Astrocyte of the hippocampus (primary cell): ENCODE measurements around the gene AP1AR.
"Not testable (repeated sequence)": the region's sequence is repeated elsewhere in the genome, so short reads cannot be mapped to it uniquely, and the experiment has no call there.

Experiments
- DNase-seq: peaks from one replicate; pipeline ENCODE4 v3.0.0; 2011; ENCODE audit warnings: low read depth, low spot score

AP1AR gene

GRCh38 chr4:112231779-112232713, at the start of gene AP1AR:
AP1AR (plus strand) TSS chr4:112231787; CDS start chr4:112232092, 305 bp downstream.
- DNase-seq = peak; percentile 92

- DNase-seq = no peak
These were observed 49.0 kb upstream of the AP1AR start for GRCh38 chr4:112182604-112183003.

DNA sequence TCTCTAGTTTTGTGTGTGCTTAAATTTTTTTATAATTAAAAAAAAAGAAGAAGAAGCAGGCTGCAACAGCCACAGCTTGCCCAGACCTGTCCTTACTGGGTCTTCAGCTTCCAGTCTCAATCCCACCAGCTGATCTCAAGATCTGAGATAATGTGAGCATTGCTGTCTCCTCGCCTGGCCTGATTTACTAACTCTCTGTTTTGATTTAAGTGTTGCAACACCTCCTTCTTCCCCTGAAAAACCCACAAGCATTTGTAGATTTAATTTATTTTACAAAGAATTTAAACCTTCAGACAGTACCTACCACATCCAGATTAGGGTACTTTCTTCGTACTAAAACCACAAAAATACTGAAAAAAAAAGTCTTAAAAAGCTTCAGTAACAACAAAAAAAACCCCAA, 48.3 kb upstream of the AP1AR start:
- DNase-seq = peak; percentile 24

DNA sequence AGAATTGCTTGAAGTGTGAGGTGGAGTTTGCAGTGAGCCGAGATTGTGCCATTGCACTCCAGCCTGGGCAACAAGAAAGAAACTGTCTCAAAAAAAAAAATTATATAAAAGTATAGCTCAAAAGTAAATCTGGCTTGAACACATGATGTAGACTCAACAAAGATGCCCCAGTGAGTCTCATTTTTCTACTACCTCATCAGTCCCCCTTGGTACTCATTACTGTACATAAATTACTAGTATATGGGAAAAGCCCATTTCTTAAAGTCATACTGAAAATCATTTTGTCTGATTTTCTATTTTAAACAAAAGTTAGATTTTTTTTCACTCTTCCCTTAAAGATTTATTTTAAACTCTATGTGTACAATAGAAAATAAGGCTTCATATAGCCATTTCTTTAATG, 47.1 kb upstream of the AP1AR start:
- DNase-seq = no peak

DNA sequence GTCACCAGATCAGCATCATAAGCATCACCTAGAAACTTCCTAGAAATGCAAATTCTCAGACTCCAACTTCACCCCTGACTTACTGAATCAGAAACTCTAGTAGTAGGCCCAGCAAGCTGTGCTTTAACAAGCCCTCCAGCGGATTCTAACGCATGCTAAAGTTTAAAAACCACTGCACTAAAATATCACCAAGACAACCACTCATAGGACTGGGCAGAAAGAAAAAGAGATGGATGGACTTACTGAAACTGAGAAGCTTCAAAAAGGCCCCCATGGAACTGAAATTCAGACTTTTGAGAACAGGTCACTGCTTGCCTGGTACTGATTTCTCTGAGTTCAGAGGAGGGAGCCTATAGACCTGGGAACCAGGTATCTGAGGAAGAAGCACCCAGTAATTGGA, 46.3 kb upstream of the AP1AR start:
- no peak for DNase-seq

- DNase-seq = no peak
These were observed 45.6 kb upstream of the AP1AR start for GRCh38 chr4:112185740-112186670.

- no peak for DNase-seq
These were observed 41.8 kb upstream of the AP1AR start for GRCh38 chr4:112189754-112190153.

DNA sequence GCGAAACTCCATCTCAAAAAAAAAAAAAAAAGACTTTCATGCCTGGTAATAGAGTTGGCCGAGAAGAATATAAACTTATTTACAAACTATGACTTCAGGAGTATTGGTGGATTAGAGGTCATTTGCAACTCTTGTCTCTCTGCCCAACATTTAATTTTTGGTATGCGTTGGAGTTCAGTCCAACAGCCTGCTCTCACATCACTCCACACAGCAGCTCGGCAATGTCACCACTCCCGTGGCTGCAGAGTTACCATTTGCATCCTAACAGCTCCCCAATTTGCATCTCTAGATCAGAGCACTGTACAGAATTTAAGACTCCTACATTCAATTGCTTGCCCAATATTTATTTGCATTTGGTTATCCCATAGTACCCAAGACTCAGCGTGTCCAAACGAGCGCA, 40.9 kb upstream of the AP1AR start:
- no peak for DNase-seq

DNA sequence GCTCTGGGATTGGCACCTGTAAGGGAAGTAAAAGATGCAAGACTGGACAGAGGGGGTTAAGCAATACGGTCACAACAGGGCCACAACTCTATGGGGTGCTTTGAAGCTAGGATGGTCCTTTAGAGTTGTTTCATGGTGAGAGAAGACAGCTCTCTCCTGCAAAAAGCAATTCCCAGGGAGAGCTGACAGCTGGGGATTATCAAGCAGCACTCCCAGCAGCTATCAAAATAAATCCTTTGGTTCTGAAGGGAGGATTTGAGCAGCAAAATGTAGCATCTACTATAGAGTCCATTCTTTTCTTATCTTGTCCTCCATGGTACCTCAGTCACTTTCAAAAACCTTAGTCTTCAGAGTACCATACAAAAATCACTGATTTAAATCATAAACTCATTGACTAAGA, 35.1 kb upstream of the AP1AR start:
- DNase-seq = no peak

DNA sequence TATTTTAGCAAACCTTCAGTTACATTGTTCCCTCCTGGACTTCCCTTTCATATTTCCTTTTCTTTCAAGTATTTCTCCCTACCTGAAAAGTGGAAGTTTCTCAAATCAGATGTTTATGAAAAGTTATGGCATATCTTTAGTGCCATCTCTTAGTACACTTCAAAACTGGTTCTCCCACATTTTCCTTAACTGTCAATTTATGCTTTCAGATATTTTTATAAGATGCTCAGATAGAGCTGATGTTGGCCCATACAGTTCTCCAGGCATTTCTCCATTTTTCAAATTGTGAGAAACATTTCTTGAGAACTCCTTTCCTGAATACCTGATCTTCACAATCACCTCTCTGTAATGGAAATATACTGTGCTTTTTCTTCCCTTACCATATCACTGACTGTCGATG, 32.5 kb upstream of the AP1AR start:
- no peak for DNase-seq

DNA sequence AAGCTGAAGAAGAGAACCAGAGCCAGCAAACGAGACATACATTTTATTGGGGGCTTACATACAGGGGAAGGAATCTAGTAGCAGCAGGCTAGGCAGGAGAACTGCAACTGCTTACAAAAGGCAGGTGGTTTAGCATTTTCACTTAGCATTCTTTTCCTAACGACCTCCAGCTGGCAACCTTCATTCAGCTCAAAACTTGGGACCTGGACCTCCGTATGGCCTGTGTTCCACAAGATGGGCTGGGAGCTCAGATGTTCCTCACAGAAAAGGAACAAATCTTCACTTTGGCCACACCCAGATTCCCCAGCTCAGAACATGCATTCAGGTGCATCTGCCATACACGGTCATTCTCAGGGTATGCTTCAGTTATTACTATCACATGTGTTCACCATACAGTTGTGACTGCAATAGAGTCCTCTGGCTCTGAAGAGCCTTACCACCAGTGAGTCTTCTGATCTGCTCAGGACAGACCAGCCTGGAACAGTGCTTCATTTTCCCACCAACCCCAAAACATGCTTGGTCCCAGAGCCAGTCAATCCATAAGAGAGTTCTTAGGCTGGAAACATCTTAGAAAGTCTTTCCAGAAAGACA, 29.6 kb upstream of the AP1AR start:
- no peak for DNase-seq

DNA sequence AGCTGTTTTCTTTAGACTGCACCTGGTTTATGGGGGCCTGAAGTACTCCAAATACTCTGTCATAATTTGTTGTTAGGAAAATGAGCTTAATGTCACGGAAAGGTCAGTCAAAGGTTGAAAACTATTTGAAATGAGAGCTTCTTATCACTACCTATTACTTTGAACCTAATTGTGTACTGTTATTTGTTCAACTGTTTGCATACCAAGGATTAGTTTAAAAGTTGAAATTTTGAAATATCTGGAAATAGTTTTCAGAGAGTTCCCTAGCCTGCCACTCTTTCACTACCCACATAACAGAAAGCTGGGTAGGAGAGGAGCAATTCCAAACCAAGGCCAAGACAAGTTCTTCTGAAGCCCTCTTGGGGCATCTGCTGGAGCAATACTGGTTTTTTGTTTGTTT, 28.0 kb upstream of the AP1AR start:
- no peak for DNase-seq

DNA sequence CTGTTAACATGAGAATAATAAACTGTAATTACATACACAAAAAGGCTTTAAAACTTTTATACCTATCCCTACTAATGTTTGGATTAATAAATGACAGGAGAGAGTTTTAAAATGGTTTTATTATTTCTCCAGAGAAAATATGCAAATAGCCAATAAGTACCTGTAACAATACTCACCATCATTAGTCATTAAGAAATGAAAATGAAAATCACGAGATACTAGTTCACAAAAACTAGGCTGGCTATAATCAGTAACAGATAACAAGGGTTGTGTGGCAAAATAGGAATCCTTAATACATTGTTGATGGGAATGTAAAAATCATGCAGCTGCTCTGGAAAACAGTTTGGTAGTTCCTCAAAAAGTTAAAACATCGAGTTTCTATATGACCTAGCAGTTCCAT, 25.2 kb upstream of the AP1AR start:
- no peak for DNase-seq

- not testable (repeated sequence) for DNase-seq
These were observed 23.2 kb upstream of the AP1AR start for GRCh38 chr4:112208137-112209095.

DNA sequence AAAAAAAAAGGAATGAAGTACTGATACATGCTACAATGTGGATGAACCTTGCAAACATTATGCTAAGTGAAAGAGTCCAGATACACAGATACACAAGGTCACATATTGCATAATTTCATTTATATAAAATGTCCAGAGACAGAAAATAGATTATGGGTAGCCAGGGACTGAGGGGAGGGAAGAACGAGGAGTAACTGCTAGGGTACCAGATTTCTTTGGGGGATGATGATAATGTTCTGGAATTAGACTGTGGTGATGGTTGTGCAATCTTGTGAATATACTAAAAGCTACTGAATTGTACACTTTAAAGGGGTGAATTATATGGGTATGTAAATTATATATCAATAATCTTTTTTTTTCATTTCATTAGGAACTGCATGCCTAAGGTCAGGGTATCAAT, 20.8 kb upstream of the AP1AR start:
- DNase-seq = no peak

- no peak for DNase-seq
These were observed 18.5 kb upstream of the AP1AR start for GRCh38 chr4:112213091-112213490.

GRCh38 chr4:112213856-112214255, 17.7 kb upstream of the AP1AR start:
- DNase-seq = no peak

- DNase-seq = no peak
These were observed 17.0 kb upstream of the AP1AR start for GRCh38 chr4:112214390-112215264.

GRCh38 chr4:112219826-112220366, 11.7 kb upstream of the AP1AR start:
- no peak for DNase-seq
